Keratinocyte (primary cell): ENCODE results near the gene COL25A1. TPM values are rescaled to one million over a fixed set of nuclear protein-coding genes. Genes with fewer than 3 reads are reported as not detected.

ENCODE experiments used
- DNase-seq: peaks from one replicate; pipeline ENCODE4 v3.0.0-alpha.2; 2011; ENCODE audit warnings: low read depth, missing footprints, low spot score
- FAIRE-seq: peaks from 2 replicates; lab custom pipeline; 2011; peaks lifted over from hg19 to GRCh38; lab: Jason Lieb, UNC
- H2AFZ ChIP-seq: 2 replicates; pipeline ENCODE4 v1.6.0; 2012; ENCODE audit warnings: low read length, control low read depth, inconsistent platforms; ENCODE audit not compliant: control insufficient read depth
- H3K27ac ChIP-seq: 2 replicates; pipeline ENCODE4 v1.5.1; 2011; ENCODE audit warnings: low read length; ENCODE audit not compliant: control insufficient read depth, insufficient read depth
- H3K27me3 ChIP-seq: 3 replicates; pipeline ENCODE4 v1.6.0; 2011; ENCODE audit warnings: low read length; ENCODE audit not compliant: control insufficient read depth, insufficient read depth; ENCODE audit errors: extremely low read depth
- H3K36me3 ChIP-seq, 2 experiments: 2 replicates in 1 of 2; 3 replicates in 1 of 2; pipeline ENCODE4 v1.5.1; 2011; ENCODE audit warnings: low read length in 2 of 2, mild to moderate bottlenecking in 1 of 2; ENCODE audit not compliant: control insufficient read depth in 2 of 2, insufficient read depth in 2 of 2; ENCODE audit errors: extremely low read depth in 1 of 2
- H3K4me1 ChIP-seq: 3 replicates; pipeline ENCODE4 v1.5.1; 2011; ENCODE audit warnings: low read length; ENCODE audit not compliant: control insufficient read depth, insufficient read depth; ENCODE audit errors: extremely low read depth
- H3K4me2 ChIP-seq: 3 replicates; pipeline ENCODE4 v1.6.0; 2011; ENCODE audit warnings: low read depth, low read length; ENCODE audit not compliant: control insufficient read depth, insufficient read depth; ENCODE audit errors: extremely low read depth
- H3K4me3 ChIP-seq, 3 experiments: fragments of 200-600 bp in 1 of 3; sonication (generic) in 1 of 3; 2 replicates in 2 of 3; 3 replicates in 1 of 3; pipeline ENCODE4 v1.5.1; 2011 to 2016; ENCODE audit warnings: low read length in 3 of 3, mild to moderate bottlenecking in 3 of 3, control low read depth in 2 of 3, inconsistent platforms in 1 of 3, low read depth in 1 of 3, mixed read lengths in 1 of 3, mixed run types in 1 of 3, moderate library complexity in 1 of 3; ENCODE audit not compliant: control insufficient read depth in 2 of 3, insufficient read depth in 2 of 3; ENCODE audit errors: extremely low read depth in 1 of 3
- H3K79me2 ChIP-seq: 2 replicates; pipeline ENCODE4 v1.6.0; 2012; ENCODE audit warnings: low read length; ENCODE audit not compliant: control insufficient read depth, insufficient read depth
- H3K9ac ChIP-seq: 3 replicates; pipeline ENCODE4 v1.6.0; 2011; ENCODE audit warnings: low read length; ENCODE audit not compliant: control insufficient read depth, insufficient read depth; ENCODE audit errors: extremely low read depth
- H3K9me1 ChIP-seq: 3 replicates; pipeline ENCODE4 v1.6.0; 2011; ENCODE audit warnings: low read length; ENCODE audit not compliant: control insufficient read depth, insufficient read depth; ENCODE audit errors: extremely low read depth
- H3K9me3 ChIP-seq: 2 replicates; pipeline ENCODE4 v1.5.1; 2012; ENCODE audit warnings: low read depth, low read length; ENCODE audit not compliant: control insufficient read depth
- H4K20me1 ChIP-seq: 3 replicates; pipeline ENCODE4 v1.6.0; 2011; ENCODE audit warnings: low read length; ENCODE audit not compliant: control insufficient read depth, insufficient read depth; ENCODE audit errors: extremely low read depth
- CTCF ChIP-seq, 3 experiments: IDR thresholded peaks in 1 of 3; conservative IDR thresholded peaks in 1 of 3; optimal IDR thresholded peaks in 1 of 3; 2 replicates in 2 of 3; 3 replicates in 1 of 3; pipeline versions ENCODE3 to v1.5.1; 2011; ENCODE audit warnings: low read length in 3 of 3, mild to moderate bottlenecking in 3 of 3, moderate library complexity in 2 of 3, control low read depth in 1 of 3, inconsistent platforms in 1 of 3; ENCODE audit not compliant: insufficient read depth in 2 of 3; ENCODE audit errors: extremely low read depth in 1 of 3
- EZH2 ChIP-seq: IDR thresholded peaks from one replicate; pipeline ENCODE4 v1.6.1; 2012; ENCODE audit warnings: inconsistent platforms, mild to moderate bottlenecking, low read length, moderate library complexity
- dilution Hi-C: fragments of 300-500 bp; cut with MboI; formaldehyde crosslinking; loops from one replicate; pipeline ENCODE4 v1.7.0; 2020; ENCODE audit warnings: low sequenced_read_pairs; ENCODE audit not compliant: extremely low pct_ligation_motif_present
- polyA plus RNA-seq, 5 experiments: library from polyadenylated mRNA; depleted of rRNA in 3 of 5; stranded (reverse) in 3 of 5; stranded (forward) in 1 of 5; unstranded in 1 of 5; fragments of >200 nt; gene quantifications; 1 replicate in 1 of 5; 2 replicates in 3 of 5; 3 replicates in 1 of 5; pipeline versions ENCODE4 v1.2.1 to v1.2.3, GENCODE V29; 2011 to 2012; ENCODE audit warnings: missing spikeins in 2 of 5, low read depth in 1 of 5, low replicate concordance in 1 of 5

Gene COL25A1
- polyA plus RNA-seq, 1 donor (not counting 4 experiments of a cell fraction or from before 2014, with no cell fraction given), result not detected

- dilution Hi-C loops, result no loop called here
- H3K27me3 ChIP-seq, result peaks cover 6% of the 10 kb centered on the region
- no peak overlapping the region for H3K4me3 ChIP-seq
- no peaks in the 10 kb centered on the region for H3K36me3 ChIP-seq
- no peak overlapping the region for H2AFZ ChIP-seq
- DNase-seq (no peak), FAIRE-seq (no peak)
- TF ChIP-seq EZH2 (no peak), CTCF (optimal IDR thresholded peaks at IDR 0.05 in 1 of 3, IDR thresholded peaks at IDR 0.05 in 1 of 3, conservative IDR thresholded peaks at IDR 0.05 in 1 of 3; ENCODE audit: extremely low read depth in 1 of 3, insufficient read depth in 2 of 3, low read length in 3 of 3) (no peak)
- no peaks in the 10 kb centered on the region for H3K9me3 ChIP-seq
- no peaks in the 10 kb centered on the region for H3K9me1 ChIP-seq
- H3K9ac ChIP-seq, result no peak overlapping the region
- H3K27ac ChIP-seq, result no peak overlapping the region
- H3K4me2 ChIP-seq, result no peak overlapping the region
- H3K4me1 ChIP-seq, result no peaks in the 10 kb centered on the region
- H4K20me1 ChIP-seq, result no peaks in the 10 kb centered on the region
- no peaks in the 10 kb centered on the region for H3K79me2 ChIP-seq
These were observed 399.7 kb downstream of the COL25A1 start for GRCh38 chr4:108902769-108903168.

GRCh38 chr4:108901291-108901690, 401.2 kb downstream of the COL25A1 start:
- no peaks in the 10 kb centered on the region for H3K36me3 ChIP-seq
- no peak overlapping the region for H3K4me2 ChIP-seq
- TF ChIP-seq EZH2 (no peak), CTCF (optimal IDR thresholded peaks at IDR 0.05 in 1 of 3, IDR thresholded peaks at IDR 0.05 in 1 of 3, conservative IDR thresholded peaks at IDR 0.05 in 1 of 3; ENCODE audit: extremely low read depth in 1 of 3, insufficient read depth in 2 of 3, low read length in 3 of 3) (no peak)
- no peaks in the 10 kb centered on the region for H3K4me1 ChIP-seq
- no peaks in the 10 kb centered on the region for H3K9me1 ChIP-seq
- no peaks in the 10 kb centered on the region for H3K79me2 ChIP-seq
- H3K9ac ChIP-seq, result no peak overlapping the region
- dilution Hi-C loops, result no loop called here
- FAIRE-seq (no peak), DNase-seq (no peak)
- H2AFZ ChIP-seq, result no peak overlapping the region
- no peaks in the 10 kb centered on the region for H3K27me3 ChIP-seq
- no peak overlapping the region for H3K4me3 ChIP-seq
- H3K27ac ChIP-seq, result no peak overlapping the region
- H3K9me3 ChIP-seq, result no peaks in the 10 kb centered on the region
- H4K20me1 ChIP-seq, result no peaks in the 10 kb centered on the region
